NCI-H226 (cell line): ENCODE measurements around the gene PARP11.

ENCODE experiments used
- DNase-seq: peaks from one replicate; pipeline ENCODE4 v3.0.0-alpha.2; 2015

Gene PARP11

DNA sequence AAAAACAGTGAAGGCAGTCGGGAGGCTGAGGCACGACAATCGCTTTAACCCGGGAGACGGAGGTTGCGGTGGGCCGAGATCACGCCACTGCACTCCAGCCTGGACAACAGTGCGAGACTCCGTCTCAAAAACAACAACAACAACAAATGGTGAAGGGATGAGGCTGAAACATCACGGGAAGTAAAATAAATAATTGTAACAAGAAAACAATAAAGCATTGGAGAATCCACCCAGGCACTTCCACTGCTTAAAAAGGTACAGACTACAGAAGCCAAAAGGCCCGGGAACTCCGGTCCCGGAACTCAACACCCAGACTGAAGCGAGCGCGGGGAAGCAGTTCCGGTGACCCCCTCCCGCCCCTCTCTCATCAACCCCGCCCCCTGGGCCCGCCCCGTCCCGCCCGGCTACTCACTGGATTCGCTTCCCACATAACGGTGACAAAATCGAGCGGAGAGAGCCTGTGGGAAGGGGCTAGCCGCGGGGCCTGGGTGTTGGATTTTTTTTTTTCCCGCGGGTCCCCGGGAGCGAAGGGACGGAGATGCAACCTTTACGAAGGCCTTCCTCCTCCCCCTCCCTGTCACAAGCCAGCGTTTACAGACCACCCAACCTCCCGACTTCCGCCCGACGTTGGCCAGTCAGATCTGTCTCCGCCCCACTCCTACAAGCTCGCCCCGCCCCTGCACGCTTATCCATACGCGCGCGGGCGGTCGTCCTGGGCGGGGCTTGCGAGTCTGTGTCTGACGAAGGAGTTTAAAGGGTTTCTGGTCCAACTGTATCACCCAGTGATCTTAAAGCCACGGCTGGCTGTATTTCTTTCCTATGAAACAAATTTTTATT lies at the start of gene PARP11:
PARP11 (minus strand) TSS at position 600 of the 837 bp plus-strand sequence; CDS start at position 430, 170 bp downstream.
- DNase-seq, result peak; percentile 92

DNA sequence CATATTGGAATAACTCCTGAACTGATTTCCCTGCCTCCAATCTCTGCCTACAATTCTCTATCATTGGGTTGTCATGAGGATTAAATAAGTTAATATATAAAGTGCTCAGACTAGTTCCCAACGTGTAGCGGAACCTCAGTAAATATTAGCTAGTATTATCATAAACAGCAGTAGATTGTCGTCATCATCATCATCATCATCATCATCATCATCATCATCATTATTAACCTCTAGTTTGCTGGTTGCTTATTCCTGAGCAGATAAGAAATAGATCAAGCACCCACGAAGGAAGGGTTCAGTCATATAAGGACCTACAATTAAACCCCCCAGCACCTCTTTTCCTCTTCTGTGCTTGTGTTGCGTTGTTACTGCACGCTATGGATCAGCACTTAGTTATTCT lies 48.8 kb upstream of the PARP11 start:
- no peak for DNase-seq

GRCh38 chr12:3921526-3921925 lies 48.3 kb upstream of the PARP11 start:
- no peak for DNase-seq

GRCh38 chr12:3921151-3921471 lies 47.9 kb upstream of the PARP11 start:
- DNase-seq, result no peak

- no peak for DNase-seq
Measured at GRCh38 chr12:3920351-3921150, 47.4 kb upstream of the PARP11 start.

GRCh38 chr12:3913278-3913677 lies 40.1 kb upstream of the PARP11 start:
- DNase-seq, result no peak

DNA sequence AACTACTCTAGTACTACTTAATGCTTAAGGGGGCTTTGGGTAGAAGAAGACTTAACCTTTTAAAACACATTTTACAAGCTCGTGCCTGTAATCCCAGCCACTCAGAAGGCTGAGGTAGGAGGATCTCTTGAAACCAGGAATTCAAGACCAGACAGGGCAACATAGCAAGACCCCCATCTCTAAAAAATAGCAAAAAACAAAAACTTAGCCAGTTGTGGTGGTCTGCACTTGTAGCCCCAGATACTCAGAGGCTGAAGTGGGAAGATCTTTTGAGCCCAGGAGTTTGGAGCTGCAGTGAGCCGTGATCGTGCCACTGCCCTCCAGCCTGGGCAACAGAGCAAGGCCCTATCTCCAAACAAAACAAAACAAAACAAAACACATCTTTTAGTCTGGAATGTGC lies 39.7 kb upstream of the PARP11 start:
- no peak for DNase-seq

GRCh38 chr12:3911409-3911808 lies 38.2 kb upstream of the PARP11 start:
- no peak for DNase-seq

GRCh38 chr12:3905664-3906063 lies 32.5 kb upstream of the PARP11 start:
- DNase-seq, result no peak

DNA sequence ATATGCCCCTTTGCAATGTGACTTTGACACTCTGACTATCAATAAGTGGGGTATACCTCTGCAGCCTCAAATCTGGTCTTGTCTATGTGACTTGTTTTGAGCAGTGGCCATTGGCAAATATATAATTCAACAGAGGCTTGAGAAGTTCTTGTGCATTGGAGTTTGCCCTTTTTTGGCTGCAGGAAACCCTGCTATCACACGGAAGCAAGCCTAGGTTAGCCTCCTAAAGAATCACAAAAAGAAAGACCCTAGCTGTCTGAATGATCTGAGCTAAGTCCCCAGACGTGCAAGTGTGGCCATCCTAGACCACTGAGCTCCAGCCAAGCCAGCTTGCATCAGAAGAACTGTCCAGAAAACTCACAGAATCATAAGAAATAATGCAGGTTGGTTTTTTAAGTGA lies 31.8 kb upstream of the PARP11 start:
- no peak for DNase-seq

- no peak for DNase-seq
Measured at GRCh38 chr12:3902921-3903320, 29.7 kb upstream of the PARP11 start.

- no peak for DNase-seq
Measured at GRCh38 chr12:3901116-3901515, 27.9 kb upstream of the PARP11 start.

- DNase-seq, result no peak
Measured at GRCh38 chr12:3898756-3899155, 25.6 kb upstream of the PARP11 start.

DNA sequence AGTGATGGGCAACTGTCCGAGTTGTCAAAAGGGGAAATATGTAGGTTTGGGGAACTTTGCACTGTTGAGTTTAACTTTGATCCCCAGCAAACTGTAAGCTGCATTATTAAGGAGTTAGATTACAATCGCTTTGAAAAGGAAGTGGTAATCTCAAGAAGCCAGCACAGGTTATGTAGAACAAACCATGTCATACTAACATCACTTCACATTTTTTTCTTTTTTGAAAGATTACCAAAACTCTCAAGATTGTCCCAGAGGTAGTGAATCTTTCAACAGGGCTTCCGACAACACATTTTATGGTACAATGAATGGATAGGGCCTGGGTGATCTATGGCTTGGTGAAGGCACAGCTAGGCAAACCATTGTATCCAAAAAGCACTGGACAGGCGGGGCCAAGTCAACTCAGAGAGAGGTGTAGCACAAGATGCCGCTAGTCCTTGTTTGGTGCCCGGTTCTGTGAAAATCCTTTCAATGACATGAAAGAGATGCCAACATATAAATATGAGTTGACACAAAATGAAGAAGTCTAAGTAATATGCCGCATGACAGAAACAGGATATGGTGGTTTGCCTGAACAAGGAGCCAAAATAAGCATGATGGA lies 24.3 kb upstream of the PARP11 start:
- no peak for DNase-seq

- no peak for DNase-seq
Measured at GRCh38 chr12:3896801-3897351, 23.7 kb upstream of the PARP11 start.

- no peak for DNase-seq
Measured at GRCh38 chr12:3896356-3896755, 23.2 kb upstream of the PARP11 start.

DNA sequence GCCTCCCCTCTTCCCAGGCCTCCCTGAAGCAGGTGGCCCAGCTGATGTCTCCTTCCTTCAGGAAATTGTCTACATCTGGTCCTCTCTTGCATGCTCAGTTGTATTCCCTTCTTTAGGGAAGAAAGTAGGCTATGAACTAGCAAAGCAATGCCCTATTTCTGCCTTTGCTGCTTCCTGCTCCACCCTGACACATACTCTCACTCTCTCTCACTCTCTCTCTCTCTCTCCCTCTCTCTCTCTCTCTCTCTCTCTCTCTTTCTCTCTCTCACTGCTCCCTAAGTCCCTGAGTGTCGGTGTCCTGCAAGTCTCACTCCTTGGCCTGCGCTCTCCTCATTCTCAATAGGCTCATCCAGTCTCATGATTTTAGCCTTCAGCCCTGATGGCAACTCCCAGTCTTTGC lies 19.4 kb upstream of the PARP11 start:
- no peak for DNase-seq

DNA sequence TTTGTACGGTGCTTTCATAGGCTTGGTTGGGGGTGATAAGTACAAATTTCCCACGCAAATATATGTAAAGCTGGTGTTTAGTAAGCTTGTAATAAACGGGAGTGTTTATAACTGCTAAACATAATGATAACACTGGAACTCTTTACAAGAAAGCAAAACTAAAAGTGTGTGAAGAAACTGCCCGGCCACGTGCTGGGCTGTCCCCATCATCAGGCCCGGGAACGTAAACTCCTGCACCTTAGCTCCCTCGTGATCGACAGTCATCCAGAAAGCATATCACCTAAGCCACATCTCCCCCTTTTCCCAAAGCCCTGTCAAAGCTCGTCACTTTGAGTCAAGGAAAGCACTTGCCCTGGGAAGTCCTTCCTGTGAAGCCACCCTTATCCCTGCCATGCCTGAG lies 18.0 kb upstream of the PARP11 start:
- no peak for DNase-seq

- DNase-seq, result no peak
Measured at GRCh38 chr12:3888659-3889058, 15.5 kb upstream of the PARP11 start.

DNA sequence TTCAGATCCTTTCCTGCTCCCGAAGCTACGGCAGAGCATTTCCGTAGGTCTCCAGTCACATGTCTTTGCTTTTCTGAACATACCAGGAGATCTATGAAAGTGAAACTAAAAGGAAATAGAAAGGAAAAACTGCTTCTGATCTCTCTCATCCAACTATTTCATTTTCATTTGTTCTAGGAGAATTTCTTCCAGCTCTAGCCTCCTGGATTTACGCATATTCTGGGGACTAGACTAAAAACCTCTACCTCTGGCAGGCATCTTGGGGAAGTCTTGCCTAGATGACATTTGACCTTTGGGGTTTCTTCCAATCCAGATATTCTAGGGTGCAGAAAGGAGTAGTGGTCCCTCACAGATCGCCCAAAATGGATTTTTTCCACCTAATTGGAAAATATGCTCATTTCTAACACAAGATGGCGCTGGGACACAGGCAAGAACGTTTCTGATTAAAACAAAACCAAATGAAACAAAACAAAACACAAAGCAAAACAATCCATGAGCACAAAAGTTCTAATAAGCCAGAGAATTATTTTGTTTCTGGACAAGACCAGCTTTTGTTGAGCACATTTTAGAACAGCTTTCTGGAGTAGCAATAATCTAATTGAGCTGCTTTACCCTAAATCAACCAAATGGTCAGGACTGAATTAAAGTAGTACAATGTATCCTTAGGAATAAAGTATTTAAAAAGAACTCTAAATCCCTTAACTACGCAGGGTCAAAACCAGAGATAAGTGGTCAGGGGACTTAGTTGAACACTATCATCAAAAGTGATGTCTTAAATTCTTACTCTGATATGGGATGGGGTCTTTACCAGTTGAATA lies 12.3 kb upstream of the PARP11 start:
- no peak for DNase-seq

DNA sequence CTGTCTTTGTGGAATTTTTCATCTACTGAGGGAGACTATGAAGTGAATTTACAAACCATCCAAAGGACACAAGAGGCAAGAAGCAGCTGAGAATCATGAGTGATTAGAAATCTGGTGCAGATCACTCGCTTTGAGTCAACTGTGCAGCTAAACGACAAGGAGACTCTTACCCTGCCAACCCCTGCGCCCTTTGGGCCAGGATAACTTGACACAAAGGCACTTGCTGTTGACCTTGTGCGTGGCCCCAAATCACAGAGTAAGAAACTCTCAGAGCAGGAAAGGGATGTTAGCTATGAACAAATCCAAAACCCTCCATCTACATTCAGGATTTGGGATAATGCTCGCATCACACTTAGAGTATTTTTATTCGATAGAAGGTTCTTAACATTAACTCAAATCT lies 11.5 kb upstream of the PARP11 start:
- DNase-seq, result no peak

GRCh38 chr12:3882896-3883564 lies 9.8 kb upstream of the PARP11 start:
- no peak for DNase-seq
